Stimulated activated CD8-positive, alpha-beta memory T cell treated with anti-CD3 and anti-CD28 coated beads, Interleukin-4, amount 100 ng/mL, for 24 hours (primary cell): Measurements from ENCODE around the gene ZBTB11.
"Not testable (repeated sequence)": the region's sequence is repeated elsewhere in the genome, so short reads cannot be mapped to it uniquely, and the experiment has no call there.

Source experiments
- DNase-seq: peaks from one replicate; pipeline ENCODE4 v3.0.0-alpha.2; 2020; ENCODE audit warnings: low read depth

The ZBTB11 gene

GRCh38 chr3:101615525-101615924, 61.4 kb downstream of the ZBTB11 start:
- DNase-seq = no peak

DNA sequence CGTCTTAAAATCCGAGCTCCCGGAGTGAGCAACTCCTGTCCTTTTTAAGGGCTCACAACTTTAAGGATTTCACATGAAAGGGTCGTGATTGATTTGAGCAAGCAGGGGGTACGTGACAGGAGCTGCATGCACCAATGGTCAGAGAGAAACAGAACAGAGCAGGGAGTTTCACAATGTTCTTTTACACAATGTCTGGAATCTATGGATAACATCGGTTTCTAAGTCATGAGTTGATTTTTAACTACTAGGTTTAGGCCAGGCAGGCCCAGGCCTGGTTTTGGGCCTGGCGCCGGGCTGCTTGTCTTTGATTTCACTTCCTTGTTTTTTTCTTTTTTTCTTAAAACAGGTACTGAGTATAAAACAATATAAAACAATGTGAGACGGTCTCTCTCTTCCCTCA, 63.9 kb downstream of the ZBTB11 start:
- DNase-seq = not testable (repeated sequence)

DNA sequence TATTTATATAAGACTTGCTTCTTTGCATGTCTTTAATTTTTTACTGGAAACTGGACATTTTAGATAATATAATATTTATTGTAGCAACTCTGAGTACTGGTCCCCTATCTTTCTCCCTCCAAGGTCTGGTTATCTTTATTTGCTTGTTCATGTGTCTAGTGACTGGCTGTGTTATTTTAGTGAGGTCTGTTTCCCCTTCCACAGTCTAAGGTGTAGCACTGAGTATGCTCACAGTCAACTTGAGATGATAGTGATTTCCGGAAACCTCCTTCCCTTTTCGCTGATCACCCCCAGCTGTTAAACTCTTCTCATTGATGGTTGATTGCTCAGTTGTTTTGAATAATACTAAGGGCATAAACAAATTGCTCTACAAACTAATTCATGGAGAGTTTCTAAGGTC, 65.9 kb downstream of the ZBTB11 start:
- DNase-seq = no peak

- not testable (repeated sequence) for DNase-seq
Observed at GRCh38 chr3:101605398-101605797, 71.5 kb downstream of the ZBTB11 start.

- no peak for DNase-seq
Observed at GRCh38 chr3:101603184-101603583, 73.7 kb downstream of the ZBTB11 start.

DNA sequence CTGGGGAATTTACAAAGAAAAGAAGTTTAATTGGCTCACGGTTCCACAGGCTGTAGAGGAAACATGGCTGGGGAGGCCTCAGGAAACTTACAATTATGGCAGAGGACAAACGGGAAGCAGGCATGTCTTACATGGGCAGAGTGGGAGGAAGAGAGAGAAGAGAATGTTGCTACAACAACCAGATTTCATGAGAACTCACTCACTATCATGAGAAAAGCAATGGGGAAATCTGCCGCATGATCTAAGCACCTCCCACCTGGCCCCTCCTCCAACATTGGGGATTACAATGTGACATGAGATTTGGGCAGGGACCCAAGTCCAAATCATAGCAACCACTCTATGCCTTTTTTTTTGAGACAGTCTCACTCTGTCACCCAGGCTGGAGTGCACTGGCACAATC, 74.2 kb downstream of the ZBTB11 start:
- DNase-seq = no peak
